ENCODE results near the gene SEPTIN7. TPM values are rescaled to one million over a fixed set of nuclear protein-coding genes. Genes with fewer than 3 reads are reported as not detected.
A peak's percentile ranks its signal among the peaks of the same experiment; 100 is the strongest.

The SEPTIN7 gene
- total and polyA plus RNA-seq, 9 of the 15 experiments (the other 6 are each of a cell fraction or from before 2014, with no cell fraction given): 95.0 to 268 (median 163) TPM

DNA sequence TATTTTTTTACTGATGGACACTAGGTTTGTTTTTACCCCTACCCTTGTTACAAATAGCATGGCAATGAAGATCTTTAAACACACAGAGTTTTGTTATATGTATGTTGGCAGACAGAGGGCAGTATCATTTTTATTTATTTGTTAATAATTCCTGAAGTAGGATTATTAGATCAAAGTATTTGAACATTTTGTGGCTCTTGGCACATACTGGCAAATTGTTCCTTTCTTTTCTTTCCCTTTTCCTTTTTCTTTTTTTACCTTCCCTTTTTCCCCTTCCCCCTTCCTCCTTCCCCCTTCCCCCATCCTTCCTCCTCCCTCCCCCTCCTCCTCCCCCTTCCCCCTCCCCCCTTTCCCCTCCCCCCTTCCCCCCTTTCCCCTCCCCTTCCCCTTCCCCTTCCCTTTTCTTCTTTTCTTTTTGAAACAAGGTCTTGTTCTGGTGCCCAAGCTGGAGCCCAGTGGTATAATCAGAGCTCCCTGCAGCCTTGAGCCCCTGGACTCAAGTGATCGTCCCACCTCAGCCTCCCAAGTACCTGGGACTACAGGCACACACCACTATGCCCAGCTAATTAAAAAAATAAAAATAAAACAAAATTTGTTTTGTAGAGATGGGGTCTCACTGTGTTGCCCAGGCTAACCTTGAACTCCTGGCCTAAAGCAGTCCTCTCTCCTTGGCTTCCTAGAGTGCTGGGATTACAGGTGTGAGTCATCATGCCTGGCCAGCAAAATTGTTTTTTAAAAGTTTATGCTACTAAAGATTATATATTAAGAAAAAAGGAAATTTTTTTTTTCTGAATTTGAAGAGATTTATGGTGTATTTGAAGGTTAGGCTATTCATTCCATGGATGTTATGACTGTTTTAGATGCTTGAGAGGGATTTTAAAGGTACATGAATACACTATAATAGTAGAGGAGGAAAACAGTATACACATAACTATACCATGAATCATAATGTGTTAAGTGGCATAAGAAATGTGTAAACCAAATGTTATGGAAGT, 39.3 kb downstream of the SEPTIN7 start:
- CTCF ChIA-PET (ENCODE audit: low intra/inter-chr PET ratio): no interaction called here
- peaks cover 10% of the 10 kb centered on the region for H3K36me3 ChIP-seq (ENCODE audit: control insufficient read depth, insufficient read depth, low read length)
- WGBS (ENCODE audit: insufficient coverage, low coverage, missing lambda C conversion rate): 100% methylated on average over 1 of the region's 1 CpG
- no peaks in the 10 kb centered on the region for H4K20me1 ChIP-seq (replicated peaks; ENCODE audit: control insufficient read depth, insufficient read depth, low read length)
- H3K4me3 ChIP-seq: no peak overlapping the region
- ATAC-seq (no peak), FAIRE-seq (no peak), DNase-seq (ENCODE audit: extremely low read depth in 1 of 4, low spot score in 3 of 4) (no peak)
- H3K4me2 ChIP-seq (ENCODE audit: insufficient read depth, low read length): no peak overlapping the region
- TF ChIP-seq ZNF583 (CRISPR knock-in tag; IDR thresholded peaks at IDR 0.05) (no peak), HNRNPK (IDR thresholded peaks at IDR 0.05; ENCODE audit: low read depth, low read length, poor library complexity, severe bottlenecking) (peak; percentile 90), RBM25 (IDR thresholded peaks at IDR 0.05; ENCODE audit: low read depth, low read length, severe bottlenecking) (peak; percentile 20), ATF3 (IDR thresholded peaks at IDR 0.05) (peak; percentile 15; the same call in 1 of the 2 replicates), ATF3 (CRISPR knock-in tag; conservative IDR thresholded peaks at IDR 0.05) (no peak), BACH1 (tag; IDR thresholded peaks at IDR 0.05) (no peak), SETDB1 (IDR thresholded peaks at IDR 0.05; ENCODE audit: low read length) (no peak), DACH1 (IDR thresholded peaks at IDR 0.05; ENCODE audit: partially characterized antibody) (peak; percentile 49), ZNF121 (CRISPR knock-in tag; conservative IDR thresholded peaks at IDR 0.05) (peak; percentile 87), HIVEP1 (CRISPR knock-in tag; IDR thresholded peaks at IDR 0.05) (no peak), PRPF4 (IDR thresholded peaks at IDR 0.05; ENCODE audit: insufficient read depth, low read depth, low read length, poor library complexity, severe bottlenecking) (no peak), GATA2 (CRISPR knock-in tag; IDR thresholded peaks at IDR 0.05) (no peak), POLR3G (IDR thresholded peaks at IDR 0.05; ENCODE audit: extremely low read depth, insufficient read length, insufficient replicate concordance) (no peak), ZNF561 (CRISPR knock-in tag; conservative IDR thresholded peaks at IDR 0.05) (no peak), SUPT5H (IDR thresholded peaks at IDR 0.05) (no peak), CHAMP1 (IDR thresholded peaks at IDR 0.05) (no peak), ZNF586 (CRISPR knock-in tag; conservative IDR thresholded peaks at IDR 0.05) (no peak), PCBP2 (IDR thresholded peaks at IDR 0.05; ENCODE audit: low read depth, low read length, poor library complexity, severe bottlenecking) (peak; percentile 86), FOSL1 (tag; conservative IDR thresholded peaks at IDR 0.05) (0 out of 2 replicates have a peak, but pooled peaks have one; percentile 11), CBX1 (IDR thresholded peaks at IDR 0.05; ENCODE audit: low read depth) (no peak)
- intact Hi-C loops (cut with micrococcal nuclease): no loop called here
- no TSS peak for BruUV-seq (replicated peaks)
- peaks cover 31% of the 10 kb centered on the region; the same call in 2 of the 3 replicates for H3K79me2 ChIP-seq (ENCODE audit: control insufficient read depth, insufficient read depth, low read length)
- no peak overlapping the region for H3K9ac ChIP-seq (ENCODE audit: insufficient read depth in 1 of 2, low read depth in 2 of 2, low read length in 2 of 2)
- in situ Hi-C loops (cut with MboI): no loop called here
- POLR2A ChIA-PET: no interaction called here
- H3K9me3 ChIP-seq (replicated peaks; ENCODE audit: control insufficient read depth, insufficient read depth, low read depth, low read length): no peaks in the 10 kb centered on the region
- no peaks in the 10 kb centered on the region for H3K9me1 ChIP-seq (ENCODE audit: control insufficient read depth, insufficient read depth, low read length)
- no peak overlapping the region for H3K27ac ChIP-seq (ENCODE audit: extremely low read depth, low read depth, low read length)
- no peaks in the 10 kb centered on the region for H3K4me1 ChIP-seq (replicated peaks in 1 of 2; ENCODE audit: control insufficient read depth in 2 of 2, insufficient read depth in 2 of 2, low read length in 2 of 2)
- H3K27me3 ChIP-seq (ENCODE audit: control insufficient read depth in 2 of 2, insufficient read depth in 2 of 2, low read length in 2 of 2): no peaks in the 10 kb centered on the region
- H2AFZ ChIP-seq (ENCODE audit: low read depth, low read length): no peak overlapping the region

All from K562 (cell line).